ENCODE data around the gene HAAO. TPM values are rescaled to one million over a fixed set of nuclear protein-coding genes. Genes with fewer than 3 reads are reported as not detected.

Gene HAAO
- total RNA-seq, 3 donors from 2014 or later = 4.4 to 6.2 (median 5.9) TPM

DNA sequence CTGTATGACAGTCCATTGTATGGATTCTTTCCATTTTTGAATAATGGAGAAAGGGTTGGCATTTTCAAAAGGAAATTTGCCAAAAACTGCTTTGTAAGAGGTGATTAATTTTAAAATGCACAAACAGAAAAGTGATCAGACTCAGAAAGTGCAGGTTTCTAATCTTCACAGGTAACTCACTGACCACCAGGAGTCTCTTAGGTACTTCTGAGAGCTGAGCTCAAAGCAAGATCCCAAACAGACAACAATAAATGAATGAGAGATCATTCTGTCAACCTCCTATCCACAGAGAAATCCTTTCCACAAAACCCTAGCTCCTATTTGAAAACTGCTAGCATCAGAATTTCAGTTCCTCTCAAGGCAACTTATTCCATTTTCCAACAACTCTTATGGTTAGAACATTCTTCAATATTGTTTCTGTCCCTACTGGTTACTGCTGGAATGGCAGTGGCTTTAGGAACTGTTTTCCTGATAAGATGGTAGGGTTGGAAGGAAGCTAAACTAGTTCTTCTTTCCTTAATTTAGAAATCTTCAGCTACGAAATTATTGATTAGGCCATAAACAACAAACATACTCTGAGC lies 20.6 kb upstream of the HAAO start:
- TF ChIP-seq, protein P1, sequence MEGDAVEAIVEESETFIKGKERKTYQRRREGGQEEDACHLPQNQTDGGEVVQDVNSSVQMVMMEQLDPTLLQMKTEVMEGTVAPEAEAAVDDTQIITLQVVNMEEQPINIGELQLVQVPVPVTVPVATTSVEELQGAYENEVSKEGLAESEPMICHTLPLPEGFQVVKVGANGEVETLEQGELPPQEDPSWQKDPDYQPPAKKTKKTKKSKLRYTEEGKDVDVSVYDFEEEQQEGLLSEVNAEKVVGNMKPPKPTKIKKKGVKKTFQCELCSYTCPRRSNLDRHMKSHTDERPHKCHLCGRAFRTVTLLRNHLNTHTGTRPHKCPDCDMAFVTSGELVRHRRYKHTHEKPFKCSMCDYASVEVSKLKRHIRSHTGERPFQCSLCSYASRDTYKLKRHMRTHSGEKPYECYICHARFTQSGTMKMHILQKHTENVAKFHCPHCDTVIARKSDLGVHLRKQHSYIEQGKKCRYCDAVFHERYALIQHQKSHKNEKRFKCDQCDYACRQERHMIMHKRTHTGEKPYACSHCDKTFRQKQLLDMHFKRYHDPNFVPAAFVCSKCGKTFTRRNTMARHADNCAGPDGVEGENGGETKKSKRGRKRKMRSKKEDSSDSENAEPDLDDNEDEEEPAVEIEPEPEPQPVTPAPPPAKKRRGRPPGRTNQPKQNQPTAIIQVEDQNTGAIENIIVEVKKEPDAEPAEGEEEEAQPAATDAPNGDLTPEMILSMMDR (IDR thresholded peaks at IDR 0.05) = peak in 2 of 3 donors; percentile 44 to 57
- no peak for TF ChIP-seq POLR2A (IDR thresholded peaks at IDR 0.05)
- TF ChIP-seq POLR2AphosphoS5 (IDR thresholded peaks at IDR 0.05) = no peak
- Histone ChIP-seq H3K4me3 (no peak overlapping the region), H3K9me3 (no peaks in the 10 kb centered on the region), H3K27me3 (no peaks in the 10 kb centered on the region), H3K4me1 (no peaks in the 10 kb centered on the region), H3K27ac (no peak overlapping the region), H3K36me3 (no peaks in the 10 kb centered on the region)
- intact Hi-C loops (cut with DNase I; ENCODE audit: low total_unique reads) = no loop called here
- DNase-seq (ENCODE audit: low spot score in 2 of 2) = peak in 1 of 2 donors; percentile 13

DNA sequence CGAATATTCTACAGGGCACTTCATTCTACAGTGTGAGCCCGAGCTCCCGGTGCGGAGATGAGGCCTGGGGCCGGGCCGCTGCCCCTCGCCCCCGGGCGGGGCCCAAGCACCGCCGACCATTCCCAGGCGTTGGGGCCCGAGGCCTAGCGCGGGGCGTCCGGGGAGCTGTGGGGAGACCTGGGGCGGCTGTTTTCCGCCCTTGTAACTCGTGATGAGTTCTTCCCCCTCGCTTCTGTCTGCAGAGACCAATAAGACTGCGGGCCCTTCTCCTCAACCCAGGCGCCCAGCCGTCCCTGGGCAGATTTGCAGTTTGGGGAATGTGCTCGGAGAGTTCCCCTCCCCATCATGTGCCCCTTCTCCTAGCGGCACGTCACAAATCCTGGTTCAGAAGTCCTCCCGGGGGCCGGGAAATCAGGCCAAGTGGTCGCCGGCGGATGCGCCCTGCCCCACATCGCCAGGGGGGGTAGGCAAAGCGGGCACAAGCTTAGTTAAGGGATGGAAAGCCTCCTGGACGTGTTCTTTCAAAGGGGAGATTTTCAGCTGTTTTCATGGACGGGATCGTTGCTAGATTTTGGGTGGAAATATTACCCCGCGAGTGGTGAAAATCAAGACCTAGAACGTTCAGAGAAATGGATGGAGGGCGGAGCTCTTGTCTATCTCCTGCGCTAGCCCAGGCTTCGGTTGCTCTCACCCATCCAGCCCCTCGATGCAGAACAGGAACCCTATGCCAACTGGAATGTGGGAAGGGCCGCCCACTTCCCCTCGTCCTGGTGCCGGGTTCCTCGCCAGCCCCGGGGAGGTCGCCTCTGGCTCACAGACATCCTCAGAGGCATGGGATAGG lies 18.8 kb upstream of the HAAO start:
- H3K27ac ChIP-seq = peak overlapping the region; percentile 99
- peak overlapping the region; percentile 49 to 78 (median 75) for H3K4me3 ChIP-seq
- DNase-seq (ENCODE audit: low spot score in 2 of 2) = peak in 1 of 2 donors; percentile 60
- H3K27me3 ChIP-seq = no peaks in the 10 kb centered on the region
- H3K9me3 ChIP-seq = no peaks in the 10 kb centered on the region
- intact Hi-C loops (cut with DNase I; ENCODE audit: low total_unique reads) = no loop called here
- H3K4me1 ChIP-seq = no peaks in the 10 kb centered on the region
- peak; percentile 35 for TF ChIP-seq POLR2A (IDR thresholded peaks at IDR 0.05)
- TF ChIP-seq, protein P1 (IDR thresholded peaks at IDR 0.05) = no peak
- peak in 2 of 3 donors; percentile 11 to 47 for TF ChIP-seq POLR2AphosphoS5 (IDR thresholded peaks at IDR 0.05)
- no peaks in the 10 kb centered on the region for H3K36me3 ChIP-seq

GRCh38 chr2:42810121-42810970 lies 18.0 kb upstream of the HAAO start:
- peak; percentile 95 to 96 for DNase-seq (ENCODE audit: low spot score in 2 of 2)
- no peaks in the 10 kb centered on the region for H3K9me3 ChIP-seq
- no peaks in the 10 kb centered on the region for H3K4me1 ChIP-seq
- H3K4me3 ChIP-seq = peak overlapping the region; percentile 49 to 78 (median 75)
- H3K27ac ChIP-seq = peak overlapping the region; percentile 99
- intact Hi-C loops (cut with DNase I; ENCODE audit: low total_unique reads) = no loop called here
- H3K36me3 ChIP-seq = no peaks in the 10 kb centered on the region
- no peaks in the 10 kb centered on the region for H3K27me3 ChIP-seq
- TF ChIP-seq POLR2A (IDR thresholded peaks at IDR 0.05) (peak; percentile 64), POLR2AphosphoS5 (IDR thresholded peaks at IDR 0.05) (peak; percentile 93 to 98 (median 96))
- TF ChIP-seq, protein P1 (IDR thresholded peaks at IDR 0.05) = peak in 1 of 3 donors; percentile 15

- intact Hi-C loops (cut with DNase I; ENCODE audit: low total_unique reads) = no loop called here
- no peaks in the 10 kb centered on the region for H3K9me3 ChIP-seq
- H3K36me3 ChIP-seq = no peaks in the 10 kb centered on the region
- H3K27ac ChIP-seq = peak overlapping the region; percentile 99
- H3K27me3 ChIP-seq = no peaks in the 10 kb centered on the region
- no peak for TF ChIP-seq POLR2AphosphoS5 (IDR thresholded peaks at IDR 0.05)
- TF ChIP-seq, protein P1 (IDR thresholded peaks at IDR 0.05) = peak in 1 of 3 donors; percentile 48
- H3K4me1 ChIP-seq = no peaks in the 10 kb centered on the region
- H3K4me3 ChIP-seq = peak overlapping the region; percentile 49 to 78 (median 75)
- peak; percentile 80 to 81 for DNase-seq (ENCODE audit: low spot score in 2 of 2)
Measured at GRCh38 chr2:42809819-42810120, 17.4 kb upstream of the HAAO start.
